ENCODE data around the gene DCLRE1A.

DCLRE1A gene

DNA sequence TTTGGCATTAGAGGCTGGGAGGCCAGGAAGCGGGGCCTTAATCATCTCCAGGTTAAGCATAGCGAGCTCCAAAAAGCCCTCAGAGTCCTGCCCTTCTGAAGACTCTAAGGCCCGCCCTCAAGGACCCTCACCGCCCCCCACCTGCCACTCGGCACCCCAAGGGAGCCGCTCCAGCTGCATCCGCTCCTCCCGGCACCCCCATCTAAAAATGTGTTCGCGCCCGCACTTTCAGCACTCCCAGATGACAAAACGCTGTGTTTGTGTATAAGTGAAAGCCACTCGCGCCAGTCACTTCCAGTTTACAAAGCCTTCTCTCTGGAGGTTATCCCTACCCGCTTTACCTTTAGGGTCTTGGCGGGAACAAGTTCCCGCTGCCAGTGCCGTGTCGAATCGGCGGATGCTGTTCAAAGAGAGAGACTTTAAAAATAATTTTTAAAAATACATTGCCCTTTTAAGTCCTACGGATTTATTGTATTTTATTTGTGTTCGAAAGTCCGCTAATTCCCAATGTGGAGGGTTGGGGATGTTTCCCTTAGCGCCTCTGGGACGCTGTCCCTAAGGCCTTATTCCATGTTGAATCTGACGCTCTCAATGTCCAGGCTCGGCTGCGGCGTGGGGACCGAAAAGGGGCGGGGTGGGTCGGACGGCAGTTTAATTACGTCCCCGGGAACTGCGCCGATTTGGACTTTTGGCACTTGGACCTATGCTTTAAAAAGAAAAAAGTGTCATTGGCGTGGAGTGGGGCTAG, at the start of gene DCLRE1A, which contains the start of gene NHLRC2 (continued):
- TF ChIP-seq ZNF473 (tag by site-specific recombination; IDR thresholded peaks at IDR 0.05) (no peak), ZSCAN23 (tag by site-specific recombination; IDR thresholded peaks at IDR 0.05) (0 out of 2 replicates have a peak, but pooled peaks have one; percentile 64), SP3 (tag by site-specific recombination; IDR thresholded peaks at IDR 0.05) (peak; percentile 81), ZNF596 (tag by site-specific recombination; IDR thresholded peaks at IDR 0.05) (0 out of 2 replicates have a peak, but pooled peaks have one; percentile 5), MYNN (tag by site-specific recombination; IDR thresholded peaks at IDR 0.05; ENCODE audit: borderline replicate concordance) (no peak), ZBTB7A (tag by site-specific recombination; IDR thresholded peaks at IDR 0.05; ENCODE audit: low read depth) (peak; percentile 35; the same call in 1 of the 2 replicates), ZNF707 (tag by site-specific recombination; IDR thresholded peaks at IDR 0.05) (no peak), SP7 (tag by site-specific recombination; IDR thresholded peaks at IDR 0.05) (peak; percentile 52; the same call in 1 of the 2 replicates), PRDM1 (tag by site-specific recombination; IDR thresholded peaks at IDR 0.05) (peak; percentile 81), ZNF184 (tag by site-specific recombination; IDR thresholded peaks at IDR 0.05) (no peak), KLF8 (tag by site-specific recombination; IDR thresholded peaks at IDR 0.05) (peak; percentile 61; the same call in 1 of the 2 replicates), ZNF239 (tag by site-specific recombination; IDR thresholded peaks at IDR 0.05) (no peak), ZBTB17 (tag by site-specific recombination; IDR thresholded peaks at IDR 0.05) (peak; percentile 72), KLF9 (tag by site-specific recombination; IDR thresholded peaks at IDR 0.05; ENCODE audit: low read depth) (peak; percentile 93), HOXD13 (CRISPR knock-in tag; IDR thresholded peaks at IDR 0.05; ENCODE audit: borderline replicate concordance) (no peak), ZNF629 (tag by site-specific recombination; IDR thresholded peaks at IDR 0.05) (peak; percentile 22; the same call in 1 of the 2 replicates), ZNF561 (tag by site-specific recombination; IDR thresholded peaks at IDR 0.05; ENCODE audit: borderline replicate concordance) (peak; percentile 36; the same call in 1 of the 2 replicates), ZNF2 (tag by site-specific recombination; IDR thresholded peaks at IDR 0.05) (peak; percentile 57), BCL11A (tag by site-specific recombination; IDR thresholded peaks at IDR 0.05; ENCODE audit: low read depth) (peak; percentile 65; the same call in 1 of the 2 replicates), TRIM28 (IDR thresholded peaks at IDR 0.05; ENCODE audit: borderline replicate concordance, low read length) (no peak)
- TF ChIP-seq, protein P1, sequence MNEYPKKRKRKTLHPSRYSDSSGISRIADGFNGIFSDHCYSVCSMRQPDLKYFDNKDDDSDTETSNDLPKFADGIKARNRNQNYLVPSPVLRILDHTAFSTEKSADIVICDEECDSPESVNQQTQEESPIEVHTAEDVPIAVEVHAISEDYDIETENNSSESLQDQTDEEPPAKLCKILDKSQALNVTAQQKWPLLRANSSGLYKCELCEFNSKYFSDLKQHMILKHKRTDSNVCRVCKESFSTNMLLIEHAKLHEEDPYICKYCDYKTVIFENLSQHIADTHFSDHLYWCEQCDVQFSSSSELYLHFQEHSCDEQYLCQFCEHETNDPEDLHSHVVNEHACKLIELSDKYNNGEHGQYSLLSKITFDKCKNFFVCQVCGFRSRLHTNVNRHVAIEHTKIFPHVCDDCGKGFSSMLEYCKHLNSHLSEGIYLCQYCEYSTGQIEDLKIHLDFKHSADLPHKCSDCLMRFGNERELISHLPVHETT (tag by site-specific recombination; IDR thresholded peaks at IDR 0.05) = peak; percentile 83
- TF ChIP-seq, protein P2, sequence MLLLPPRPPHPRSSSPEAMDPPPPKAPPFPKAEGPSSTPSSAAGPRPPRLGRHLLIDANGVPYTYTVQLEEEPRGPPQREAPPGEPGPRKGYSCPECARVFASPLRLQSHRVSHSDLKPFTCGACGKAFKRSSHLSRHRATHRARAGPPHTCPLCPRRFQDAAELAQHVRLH (tag by site-specific recombination; IDR thresholded peaks at IDR 0.05) = peak; percentile 97
- TF ChIP-seq, protein P3, sequence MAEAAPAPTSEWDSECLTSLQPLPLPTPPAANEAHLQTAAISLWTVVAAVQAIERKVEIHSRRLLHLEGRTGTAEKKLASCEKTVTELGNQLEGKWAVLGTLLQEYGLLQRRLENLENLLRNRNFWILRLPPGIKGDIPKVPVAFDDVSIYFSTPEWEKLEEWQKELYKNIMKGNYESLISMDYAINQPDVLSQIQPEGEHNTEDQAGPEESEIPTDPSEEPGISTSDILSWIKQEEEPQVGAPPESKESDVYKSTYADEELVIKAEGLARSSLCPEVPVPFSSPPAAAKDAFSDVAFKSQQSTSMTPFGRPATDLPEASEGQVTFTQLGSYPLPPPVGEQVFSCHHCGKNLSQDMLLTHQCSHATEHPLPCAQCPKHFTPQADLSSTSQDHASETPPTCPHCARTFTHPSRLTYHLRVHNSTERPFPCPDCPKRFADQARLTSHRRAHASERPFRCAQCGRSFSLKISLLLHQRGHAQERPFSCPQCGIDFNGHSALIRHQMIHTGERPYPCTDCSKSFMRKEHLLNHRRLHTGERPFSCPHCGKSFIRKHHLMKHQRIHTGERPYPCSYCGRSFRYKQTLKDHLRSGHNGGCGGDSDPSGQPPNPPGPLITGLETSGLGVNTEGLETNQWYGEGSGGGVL (tag by site-specific recombination; IDR thresholded peaks at IDR 0.05) = peak; percentile 47; the same call in 1 of the 2 replicates
- TF ChIP-seq, protein P4, sequence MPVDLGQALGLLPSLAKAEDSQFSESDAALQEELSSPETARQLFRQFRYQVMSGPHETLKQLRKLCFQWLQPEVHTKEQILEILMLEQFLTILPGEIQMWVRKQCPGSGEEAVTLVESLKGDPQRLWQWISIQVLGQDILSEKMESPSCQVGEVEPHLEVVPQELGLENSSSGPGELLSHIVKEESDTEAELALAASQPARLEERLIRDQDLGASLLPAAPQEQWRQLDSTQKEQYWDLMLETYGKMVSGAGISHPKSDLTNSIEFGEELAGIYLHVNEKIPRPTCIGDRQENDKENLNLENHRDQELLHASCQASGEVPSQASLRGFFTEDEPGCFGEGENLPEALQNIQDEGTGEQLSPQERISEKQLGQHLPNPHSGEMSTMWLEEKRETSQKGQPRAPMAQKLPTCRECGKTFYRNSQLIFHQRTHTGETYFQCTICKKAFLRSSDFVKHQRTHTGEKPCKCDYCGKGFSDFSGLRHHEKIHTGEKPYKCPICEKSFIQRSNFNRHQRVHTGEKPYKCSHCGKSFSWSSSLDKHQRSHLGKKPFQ (tag by site-specific recombination; IDR thresholded peaks at IDR 0.05) = no peak
- TF ChIP-seq, protein P5, sequence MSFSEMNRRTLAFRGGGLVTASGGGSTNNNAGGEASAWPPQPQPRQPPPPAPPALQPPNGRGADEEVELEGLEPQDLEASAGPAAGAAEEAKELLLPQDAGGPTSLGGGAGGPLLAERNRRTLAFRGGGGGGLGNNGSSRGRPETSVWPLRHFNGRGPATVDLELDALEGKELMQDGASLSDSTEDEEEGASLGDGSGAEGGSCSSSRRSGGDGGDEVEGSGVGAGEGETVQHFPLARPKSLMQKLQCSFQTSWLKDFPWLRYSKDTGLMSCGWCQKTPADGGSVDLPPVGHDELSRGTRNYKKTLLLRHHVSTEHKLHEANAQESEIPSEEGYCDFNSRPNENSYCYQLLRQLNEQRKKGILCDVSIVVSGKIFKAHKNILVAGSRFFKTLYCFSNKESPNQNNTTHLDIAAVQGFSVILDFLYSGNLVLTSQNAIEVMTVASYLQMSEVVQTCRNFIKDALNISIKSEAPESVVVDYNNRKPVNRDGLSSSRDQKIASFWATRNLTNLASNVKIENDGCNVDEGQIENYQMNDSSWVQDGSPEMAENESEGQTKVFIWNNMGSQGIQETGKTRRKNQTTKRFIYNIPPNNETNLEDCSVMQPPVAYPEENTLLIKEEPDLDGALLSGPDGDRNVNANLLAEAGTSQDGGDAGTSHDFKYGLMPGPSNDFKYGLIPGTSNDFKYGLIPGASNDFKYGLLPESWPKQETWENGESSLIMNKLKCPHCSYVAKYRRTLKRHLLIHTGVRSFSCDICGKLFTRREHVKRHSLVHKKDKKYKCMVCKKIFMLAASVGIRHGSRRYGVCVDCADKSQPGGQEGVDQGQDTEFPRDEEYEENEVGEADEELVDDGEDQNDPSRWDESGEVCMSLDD (tag by site-specific recombination; IDR thresholded peaks at IDR 0.05) = peak; percentile 78
- TF ChIP-seq, protein P6, sequence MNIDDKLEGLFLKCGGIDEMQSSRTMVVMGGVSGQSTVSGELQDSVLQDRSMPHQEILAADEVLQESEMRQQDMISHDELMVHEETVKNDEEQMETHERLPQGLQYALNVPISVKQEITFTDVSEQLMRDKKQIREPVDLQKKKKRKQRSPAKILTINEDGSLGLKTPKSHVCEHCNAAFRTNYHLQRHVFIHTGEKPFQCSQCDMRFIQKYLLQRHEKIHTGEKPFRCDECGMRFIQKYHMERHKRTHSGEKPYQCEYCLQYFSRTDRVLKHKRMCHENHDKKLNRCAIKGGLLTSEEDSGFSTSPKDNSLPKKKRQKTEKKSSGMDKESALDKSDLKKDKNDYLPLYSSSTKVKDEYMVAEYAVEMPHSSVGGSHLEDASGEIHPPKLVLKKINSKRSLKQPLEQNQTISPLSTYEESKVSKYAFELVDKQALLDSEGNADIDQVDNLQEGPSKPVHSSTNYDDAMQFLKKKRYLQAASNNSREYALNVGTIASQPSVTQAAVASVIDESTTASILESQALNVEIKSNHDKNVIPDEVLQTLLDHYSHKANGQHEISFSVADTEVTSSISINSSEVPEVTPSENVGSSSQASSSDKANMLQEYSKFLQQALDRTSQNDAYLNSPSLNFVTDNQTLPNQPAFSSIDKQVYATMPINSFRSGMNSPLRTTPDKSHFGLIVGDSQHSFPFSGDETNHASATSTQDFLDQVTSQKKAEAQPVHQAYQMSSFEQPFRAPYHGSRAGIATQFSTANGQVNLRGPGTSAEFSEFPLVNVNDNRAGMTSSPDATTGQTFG (tag by site-specific recombination; IDR thresholded peaks at IDR 0.05; ENCODE audit: borderline replicate concordance) = no peak
- TF ChIP-seq, protein P7, sequence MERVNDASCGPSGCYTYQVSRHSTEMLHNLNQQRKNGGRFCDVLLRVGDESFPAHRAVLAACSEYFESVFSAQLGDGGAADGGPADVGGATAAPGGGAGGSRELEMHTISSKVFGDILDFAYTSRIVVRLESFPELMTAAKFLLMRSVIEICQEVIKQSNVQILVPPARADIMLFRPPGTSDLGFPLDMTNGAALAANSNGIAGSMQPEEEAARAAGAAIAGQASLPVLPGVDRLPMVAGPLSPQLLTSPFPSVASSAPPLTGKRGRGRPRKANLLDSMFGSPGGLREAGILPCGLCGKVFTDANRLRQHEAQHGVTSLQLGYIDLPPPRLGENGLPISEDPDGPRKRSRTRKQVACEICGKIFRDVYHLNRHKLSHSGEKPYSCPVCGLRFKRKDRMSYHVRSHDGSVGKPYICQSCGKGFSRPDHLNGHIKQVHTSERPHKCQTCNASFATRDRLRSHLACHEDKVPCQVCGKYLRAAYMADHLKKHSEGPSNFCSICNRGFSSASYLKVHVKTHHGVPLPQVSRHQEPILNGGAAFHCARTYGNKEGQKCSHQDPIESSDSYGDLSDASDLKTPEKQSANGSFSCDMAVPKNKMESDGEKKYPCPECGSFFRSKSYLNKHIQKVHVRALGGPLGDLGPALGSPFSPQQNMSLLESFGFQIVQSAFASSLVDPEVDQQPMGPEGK (tag by site-specific recombination; IDR thresholded peaks at IDR 0.05) = peak; percentile 76
